A549 treated with DMSO at 1 μM for 4 hours (cell line): ENCODE measurements around the gene TRIO. TPM values are rescaled to one million over a fixed set of nuclear protein-coding genes. Genes with fewer than 3 reads are reported as not detected.

Source experiments
- total RNA-seq: library from RNA; stranded (reverse); fragments of 200-300 nt; extraction: Qiagen RNA extraction; gene quantifications from 5 replicates; pipeline ENCODE4 v1.2.3, GENCODE V29; 2022; ENCODE audit warnings: low read depth

Gene TRIO
- total RNA-seq: 102 to 115 TPM (median 105 TPM) in 5 replicates

GRCh38 chr5:14142827-14143545, at the start of gene TRIO:
TSS of gene TRIO (plus strand) at chr5:14143342. CDS start at chr5:14143726, 384 bp downstream.

Other genes starting within 250 kb of the TRIO start
- gene DNAH5, start 198.7 kb upstream of the TRIO start, total RNA-seq: 0.93 to 1.3 TPM (median 1.0 TPM) in 5 replicates